Measurements from ENCODE around the gene TMEM37.

GRCh38 chr2:119442850-119443249 is 11.2 kb downstream of the TMEM37 start:
- TF ChIP-seq CTCF (conservative IDR thresholded peaks at IDR 0.05) (no peak), ZFX (IDR thresholded peaks at IDR 0.05) (no peak)

Data from C4-2B (cell line).